GM12878 (cell line): ENCODE results near the gene NOB1. TPM values are rescaled to one million over a fixed set of nuclear protein-coding genes. Genes with fewer than 3 reads are reported as not detected.

Experiments
- ATAC-seq: fragments of 200-7000 bp; cut with Tn5 transposase; 3 replicates; pipeline ENCODE4 v1.9.1; 2020; ENCODE audit warnings: mild to moderate bottlenecking, moderate library complexity
- BruUV-seq: library from RNA; stranded (reverse); fragments of 400-500 nt; replicated peaks from 2 replicates; lab custom pipeline; 2021; lab: Mats Ljungman, UMichigan
- CTCF ChIA-PET: fragments of 300-600 bp; sonication (Branson Sonifier 250); formaldehyde crosslinking; extraction: SDS; loops from one replicate; lab custom pipeline; 2021; ENCODE audit warnings: inconsistent platforms; lab: Yijun Ruan, JAX
- POLR2A ChIA-PET: fragments of 350-600 bp; formaldehyde crosslinking; extraction: SDS; loops from one replicate; lab custom pipeline; 2021; ENCODE audit warnings: inconsistent platforms; lab: Charles Lee
- RAD21 ChIA-PET: fragments of 300-600 bp; sonication (Branson Sonifier 250); formaldehyde crosslinking; loops from one replicate; lab custom pipeline; 2023; ENCODE audit warnings: antibody characterized with exemption; ENCODE audit not compliant: unreplicated experiment; lab: Charles Lee
- SMC1A ChIA-PET: fragments of 300-600 bp; sonication (Branson Sonifier 250); formaldehyde crosslinking; loops from one replicate; lab custom pipeline; 2023; ENCODE audit not compliant: unreplicated experiment, uncharacterized antibody; lab: Charles Lee
- DNase-seq: peaks from one replicate; pipeline ENCODE4 v3.0.0-alpha.2; 2011; ENCODE audit warnings: low read depth, low spot score
- FAIRE-seq: peaks from 3 replicates; lab custom pipeline; 2011; peaks lifted over from hg19 to GRCh38; lab: Jason Lieb, UNC
- H2AFZ ChIP-seq: 2 replicates; pipeline ENCODE4 v1.6.0; 2011; ENCODE audit warnings: low read depth, low read length, control low read depth; ENCODE audit not compliant: control insufficient read depth
- H3K27ac ChIP-seq: 2 replicates; pipeline ENCODE4 v1.5.1; 2011; ENCODE audit warnings: control low read depth; ENCODE audit not compliant: control insufficient read depth, insufficient read depth
- H3K27me3 ChIP-seq, 2 experiments: replicated peaks in 1 of 2; 2 replicates each; pipeline versions ENCODE4 v1.6.0 to v1.6.1; 2011; ENCODE audit warnings: low read length in 1 of 2; ENCODE audit not compliant: control insufficient read depth in 2 of 2, insufficient read depth in 2 of 2
- H3K36me3 ChIP-seq, 2 experiments: 2 replicates each; pipeline ENCODE4 v1.5.1; 2011; ENCODE audit warnings: low read length in 1 of 2; ENCODE audit not compliant: control insufficient read depth in 2 of 2, insufficient read depth in 2 of 2
- H3K4me1 ChIP-seq: 2 replicates; pipeline ENCODE4 v1.6.1; 2011; ENCODE audit warnings: mild to moderate bottlenecking, low read length, moderate library complexity, mixed read lengths; ENCODE audit not compliant: control insufficient read depth, insufficient read depth
- H3K4me2 ChIP-seq: 2 replicates; pipeline ENCODE4 v1.6.0; 2011; ENCODE audit warnings: control low read depth; ENCODE audit not compliant: control insufficient read depth, insufficient read depth
- H3K4me3 ChIP-seq: fragments of 200-600 bp; sonication (generic); 2 replicates; pipeline ENCODE4 v1.5.1; 2016
- H3K79me2 ChIP-seq: 2 replicates; pipeline ENCODE4 v1.6.0; 2011; ENCODE audit warnings: low read length; ENCODE audit not compliant: control insufficient read depth, insufficient read depth
- H3K9ac ChIP-seq: 2 replicates; pipeline ENCODE4 v1.8.0; 2011; ENCODE audit warnings: low read length, control low read depth, mixed read lengths; ENCODE audit not compliant: control insufficient read depth, insufficient read depth
- H3K9me3 ChIP-seq: replicated peaks from 3 replicates; pipeline ENCODE4 v1.5.1; 2011; ENCODE audit warnings: mild to moderate bottlenecking, low read length; ENCODE audit not compliant: control insufficient read depth, insufficient read depth
- H4K20me1 ChIP-seq: 2 replicates; pipeline ENCODE4 v1.6.0; 2011; ENCODE audit not compliant: control insufficient read depth, insufficient read depth
- BRCA1 ChIP-seq: IDR thresholded peaks from 2 replicates; pipeline ENCODE4 v1.6.1; 2011; ENCODE audit warnings: low read depth, low read length, improper control_type of control experiment
- CREB1 ChIP-seq: IDR thresholded peaks from 2 replicates; pipeline ENCODE4 v1.6.1; 2012; ENCODE audit warnings: low read depth, mild to moderate bottlenecking, inconsistent platforms
- DPF2 ChIP-seq: fragments of 450-650 bp; IDR thresholded peaks from 2 replicates; pipeline ENCODE4 v1.6.1; 2017; ENCODE audit warnings: mild to moderate bottlenecking
- HDAC6 ChIP-seq: fragments of 200-600 bp; sonication (generic); IDR thresholded peaks from one replicate; pipeline ENCODE4 v1.8.0; 2017; ENCODE audit warnings: antibody characterized with exemption; ENCODE audit not compliant: unreplicated experiment
- HDGF ChIP-seq: fragments of 450-650 bp; IDR thresholded peaks from 2 replicates; pipeline ENCODE4 v1.6.1; 2016; ENCODE audit warnings: antibody characterized with exemption
- IRF3 ChIP-seq: fragments of 450-650 bp; IDR thresholded peaks from 2 replicates; pipeline ENCODE4 v1.6.1; 2014; ENCODE audit warnings: mild to moderate bottlenecking
- LARP7 ChIP-seq: fragments of 450-650 bp; IDR thresholded peaks from 2 replicates; pipeline ENCODE4 v1.6.1; 2017; ENCODE audit warnings: mild to moderate bottlenecking
- NR2F1 ChIP-seq: fragments of 450-650 bp; conservative IDR thresholded peaks from 2 replicates; pipeline ENCODE4 v1.6.1; 2017; ENCODE audit warnings: mild to moderate bottlenecking
- REST ChIP-seq: IDR thresholded peaks from 2 replicates; pipeline ENCODE4 v1.6.1; 2012; ENCODE audit warnings: mild to moderate bottlenecking, low read depth, low read length
- RUNX3 ChIP-seq: IDR thresholded peaks from 2 replicates; pipeline ENCODE4 v1.6.1; 2012; ENCODE audit warnings: low read length, inconsistent platforms
- SMAD5 ChIP-seq: IDR thresholded peaks from 2 replicates; pipeline ENCODE4 v1.6.1; 2016; ENCODE audit warnings: antibody characterized with exemption, low read depth
- TCF12 ChIP-seq: IDR thresholded peaks from 2 replicates; pipeline ENCODE4 v1.6.1; 2011; ENCODE audit warnings: low read depth, mild to moderate bottlenecking, low read length
- TCF3 ChIP-seq: IDR thresholded peaks from 2 replicates; pipeline ENCODE4 v1.6.1; 2012; ENCODE audit warnings: low read depth, mild to moderate bottlenecking, low read length, borderline replicate concordance; ENCODE audit not compliant: insufficient read depth
- ZNF384 ChIP-seq: IDR thresholded peaks from 2 replicates; pipeline ENCODE4 v1.6.1; 2012; ENCODE audit warnings: low read depth, mild to moderate bottlenecking, low read length, improper control_type of control experiment, borderline replicate concordance
- WGBS: methylation state at CpG from one replicate; pipeline ENCODE4 v1.1.6; 2016; ENCODE audit warnings: low lambda C conversion rate; ENCODE audit not compliant: insufficient replicate concordance, insufficient coverage; ENCODE audit errors: missing lambda C conversion rate; 5-methylcytosine and 5-hydroxymethylcytosine counted together
- in situ Hi-C: fragments of 300-500 bp; cut with MboI; formaldehyde crosslinking; loops from 9 replicates; pipeline ENCODE4 v1.14.3; 2018; ENCODE audit warnings: mixed read lengths
- intact Hi-C: fragments of 100-400 bp; cut with micrococcal nuclease; formaldehyde crosslinking; loops from one replicate; pipeline ENCODE4 v1.14.2; 2022; ENCODE audit not compliant: unreplicated experiment
- polyA plus RNA-seq, 11 experiments: library from polyadenylated mRNA; depleted of rRNA in 4 of 11; unstranded in 6 of 11; stranded (reverse) in 5 of 11; fragments of >200 nt; fragmentation: Nextera tagmentation in 4 of 11; fragmentation: Illumina TruSeq in 1 of 11; extraction: Ambion mirVana in 4 of 11; extraction: Trizol in 1 of 11; gene quantifications; 1 replicate in 1 of 11; 2 replicates in 10 of 11; pipeline versions ENCODE4 v1.2.1 to v1.2.3, GENCODE V29; 2011 to 2016; ENCODE audit warnings: inconsistent platforms in 2 of 11, missing spikeins in 2 of 11, low read depth in 1 of 11
- total RNA-seq, 4 experiments: library from RNA; depleted of rRNA in 3 of 4; stranded (reverse); fragments of >200 nt in 3 of 4; fragmentation: Illumina TruSeq in 1 of 4; extraction: Trizol in 1 of 4; gene quantifications; 2 replicates each; pipeline versions ENCODE4 v1.2.1 to v1.2.3, GENCODE V29; 2013 to 2021
- TF ChIP-seq, protein P1 (sequence below): fragments of 450-650 bp; IDR thresholded peaks from 2 replicates; pipeline ENCODE4 v1.6.1; 2017; ENCODE audit warnings: low read depth, mild to moderate bottlenecking, moderate library complexity

The NOB1 gene
- total and polyA plus RNA-seq, 10 of the 15 experiments (the other 5 are each of a cell fraction or from before 2014, with no cell fraction given) = 31.1 to 117 (median 78.0) TPM

GRCh38 chr16:69712277-69712676 is 42.4 kb downstream of the NOB1 start:
- no peak overlapping the region for H3K27ac ChIP-seq
- no peaks in the 10 kb centered on the region for H3K27me3 ChIP-seq
- ChIA-PET RAD21 (interaction anchor here (0.6 kb wide), 1 partner anchor 42 kb away, joined by 3 read pairs; the partner anchor contains the start of gene NOB1), CTCF (interaction anchor here (0.6 to 7.6 kb wide), 3 partner anchors 12 to 1182 kb away, joined by 3 to 95 read pairs (median 42); partner anchors contain the start of genes NOB1 and NQO1), POLR2A (no interaction called here), SMC1A (interaction anchor here (0.8 to 1.3 kb wide), 2 partner anchors 14 to 29 kb away, joined by 3 read pairs; partner anchors contain the start of gene NQO1)
- intact Hi-C loops = no loop called here
- no peak overlapping the region for H2AFZ ChIP-seq
- no TSS peak for BruUV-seq
- no peaks in the 10 kb centered on the region for H4K20me1 ChIP-seq
- no peaks in the 10 kb centered on the region for H3K9me3 ChIP-seq
- no peaks in the 10 kb centered on the region for H3K79me2 ChIP-seq
- TF ChIP-seq CREB1 (no peak), TCF12 (no peak), DPF2 (no peak), HDGF (no peak), IRF3 (no peak), SMAD5 (no peak), ZNF384 (no peak), HDAC6 (no peak), RUNX3 (no peak), BRCA1 (no peak), NR2F1 (no peak), REST (no peak), TCF3 (no peak), LARP7 (no peak)
- TF ChIP-seq, protein P1, sequence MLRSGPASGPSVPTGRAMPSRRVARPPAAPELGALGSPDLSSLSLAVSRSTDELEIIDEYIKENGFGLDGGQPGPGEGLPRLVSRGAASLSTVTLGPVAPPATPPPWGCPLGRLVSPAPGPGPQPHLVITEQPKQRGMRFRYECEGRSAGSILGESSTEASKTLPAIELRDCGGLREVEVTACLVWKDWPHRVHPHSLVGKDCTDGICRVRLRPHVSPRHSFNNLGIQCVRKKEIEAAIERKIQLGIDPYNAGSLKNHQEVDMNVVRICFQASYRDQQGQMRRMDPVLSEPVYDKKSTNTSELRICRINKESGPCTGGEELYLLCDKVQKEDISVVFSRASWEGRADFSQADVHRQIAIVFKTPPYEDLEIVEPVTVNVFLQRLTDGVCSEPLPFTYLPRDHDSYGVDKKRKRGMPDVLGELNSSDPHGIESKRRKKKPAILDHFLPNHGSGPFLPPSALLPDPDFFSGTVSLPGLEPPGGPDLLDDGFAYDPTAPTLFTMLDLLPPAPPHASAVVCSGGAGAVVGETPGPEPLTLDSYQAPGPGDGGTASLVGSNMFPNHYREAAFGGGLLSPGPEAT = no peak
- no peak overlapping the region for H3K4me2 ChIP-seq
- no peak for ATAC-seq
- no peak for FAIRE-seq
- no peak overlapping the region for H3K4me3 ChIP-seq
- H3K4me1 ChIP-seq = no peaks in the 10 kb centered on the region
- WGBS = 82% methylated on average over 4 of the region's 4 CpGs
- in situ Hi-C loops = no loop called here
- no peak for DNase-seq
- H3K9ac ChIP-seq = no peak overlapping the region
- H3K36me3 ChIP-seq = peaks cover 0 to 3% of the 10 kb centered on the region in 2 experiments; a peak in 2 of 4 replicates
